ENCODE data around the gene EYA2.

EYA2 gene

GRCh38 chr20:47237715-47238114 lies 343.1 kb downstream of the EYA2 start:
- no peak for DNase-seq

Data from SHP77 treated with DMSO at 0.1 percent for 48 hours (cell line).